K562 (cell line): ENCODE results near the gene DCAF11. TPM values are rescaled to one million over a fixed set of nuclear protein-coding genes. Genes with fewer than 3 reads are reported as not detected.

Source experiments
- BRD9 ChIP-seq: fragments of 450-650 bp; IDR thresholded peaks from 2 replicates; pipeline ENCODE4 v1.6.1; 2018; ENCODE audit warnings: low read depth; ENCODE audit not compliant: partially characterized antibody
- GTF2A2 ChIP-seq: IDR thresholded peaks from 2 replicates; pipeline ENCODE4 v1.6.1; 2016; ENCODE audit warnings: mild to moderate bottlenecking, missing genetic modification characterization, missing compliant biosample characterization
- ILF3 ChIP-seq: fragments of 450-650 bp; IDR thresholded peaks from 2 replicates; pipeline ENCODE4 v1.6.1; 2018; ENCODE audit warnings: antibody characterized with exemption, mild to moderate bottlenecking, moderate library complexity, borderline replicate concordance
- polyA plus RNA-seq, 8 experiments: library from polyadenylated mRNA; depleted of rRNA in 4 of 8; stranded (reverse) in 5 of 8; unstranded in 3 of 8; fragments of >200 nt; fragmentation: Nextera tagmentation in 2 of 8; fragmentation: Illumina TruSeq in 1 of 8; extraction: Ambion mirVana in 2 of 8; extraction: Trizol in 1 of 8; gene quantifications; 2 replicates each; pipeline versions ENCODE4 v1.2.1 to v1.2.3, GENCODE V29; 2011 to 2014; ENCODE audit warnings: inconsistent platforms in 1 of 8, missing spikeins in 1 of 8
- total RNA-seq, 7 experiments: library from RNA; depleted of rRNA in 6 of 7; stranded (reverse); fragments of >200 nt in 6 of 7; fragmentation: Illumina TruSeq in 2 of 7; extraction: Trizol in 2 of 7; gene quantifications; 2 replicates each; pipeline versions ENCODE4 v1.2.1 to v1.2.3, GENCODE V29; 2011 to 2021; ENCODE audit warnings: low replicate concordance in 1 of 7
- TF ChIP-seq, protein P1 (sequence below), 2 experiments: fragments of 200-800 bp in 1 of 2; sonication (Bioruptor generic) in 1 of 2; sonication (generic) in 1 of 2; formaldehyde crosslinking in 1 of 2; IDR thresholded peaks in 1 of 2; conservative IDR thresholded peaks in 1 of 2; 2 replicates each; pipeline versions ENCODE4 v1.5.0 to v1.6.1; 2016 to 2020; ENCODE audit warnings: missing compliant biosample characterization in 1 of 2, missing genetic modification characterization in 1 of 2, missing genetic modification reagents in 1 of 2
- TF ChIP-seq, protein P2 (sequence below): sonication (generic); formaldehyde crosslinking; IDR thresholded peaks from 2 replicates; pipeline ENCODE4 v1.8.0; 2022; ENCODE audit warnings: mild to moderate bottlenecking, missing genetic modification reagents

The DCAF11 gene
- total and polyA plus RNA-seq, 9 of the 15 experiments (the other 6 are each of a cell fraction or from before 2014, with no cell fraction given): 8.5 to 46.2 (median 36.4) TPM

DNA sequence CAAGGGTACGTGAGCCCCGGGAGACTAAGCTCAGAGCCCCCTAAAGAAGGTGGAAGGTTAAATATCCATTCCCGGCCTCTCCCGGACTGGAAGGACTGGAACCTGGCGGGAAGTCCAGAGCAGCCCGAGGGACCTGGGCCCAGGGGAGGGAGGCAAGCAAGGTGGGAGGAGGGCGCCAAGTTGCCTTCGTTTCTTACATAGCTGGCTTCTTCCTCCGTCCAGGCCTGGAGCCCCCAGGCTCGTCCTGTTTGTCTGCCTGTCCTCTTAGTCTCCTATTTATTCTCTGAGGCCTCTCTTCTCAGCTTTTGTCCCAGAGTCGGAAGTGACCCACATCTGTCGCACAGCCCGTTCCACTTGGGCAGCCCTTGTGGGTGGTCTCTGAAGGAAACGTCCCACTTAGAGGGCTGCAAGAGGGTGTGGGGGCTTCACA, 19.7 kb upstream of the DCAF11 start (continued):
- TF ChIP-seq, protein P1, sequence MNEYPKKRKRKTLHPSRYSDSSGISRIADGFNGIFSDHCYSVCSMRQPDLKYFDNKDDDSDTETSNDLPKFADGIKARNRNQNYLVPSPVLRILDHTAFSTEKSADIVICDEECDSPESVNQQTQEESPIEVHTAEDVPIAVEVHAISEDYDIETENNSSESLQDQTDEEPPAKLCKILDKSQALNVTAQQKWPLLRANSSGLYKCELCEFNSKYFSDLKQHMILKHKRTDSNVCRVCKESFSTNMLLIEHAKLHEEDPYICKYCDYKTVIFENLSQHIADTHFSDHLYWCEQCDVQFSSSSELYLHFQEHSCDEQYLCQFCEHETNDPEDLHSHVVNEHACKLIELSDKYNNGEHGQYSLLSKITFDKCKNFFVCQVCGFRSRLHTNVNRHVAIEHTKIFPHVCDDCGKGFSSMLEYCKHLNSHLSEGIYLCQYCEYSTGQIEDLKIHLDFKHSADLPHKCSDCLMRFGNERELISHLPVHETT (CRISPR knock-in tag; conservative IDR thresholded peaks at IDR 0.05 in 1 of 2, IDR thresholded peaks at IDR 0.05 in 1 of 2): 0 out of 4 replicates have a peak, but pooled peaks of 1 of the 2 experiments have one; percentile 1
- TF ChIP-seq, protein P2, sequence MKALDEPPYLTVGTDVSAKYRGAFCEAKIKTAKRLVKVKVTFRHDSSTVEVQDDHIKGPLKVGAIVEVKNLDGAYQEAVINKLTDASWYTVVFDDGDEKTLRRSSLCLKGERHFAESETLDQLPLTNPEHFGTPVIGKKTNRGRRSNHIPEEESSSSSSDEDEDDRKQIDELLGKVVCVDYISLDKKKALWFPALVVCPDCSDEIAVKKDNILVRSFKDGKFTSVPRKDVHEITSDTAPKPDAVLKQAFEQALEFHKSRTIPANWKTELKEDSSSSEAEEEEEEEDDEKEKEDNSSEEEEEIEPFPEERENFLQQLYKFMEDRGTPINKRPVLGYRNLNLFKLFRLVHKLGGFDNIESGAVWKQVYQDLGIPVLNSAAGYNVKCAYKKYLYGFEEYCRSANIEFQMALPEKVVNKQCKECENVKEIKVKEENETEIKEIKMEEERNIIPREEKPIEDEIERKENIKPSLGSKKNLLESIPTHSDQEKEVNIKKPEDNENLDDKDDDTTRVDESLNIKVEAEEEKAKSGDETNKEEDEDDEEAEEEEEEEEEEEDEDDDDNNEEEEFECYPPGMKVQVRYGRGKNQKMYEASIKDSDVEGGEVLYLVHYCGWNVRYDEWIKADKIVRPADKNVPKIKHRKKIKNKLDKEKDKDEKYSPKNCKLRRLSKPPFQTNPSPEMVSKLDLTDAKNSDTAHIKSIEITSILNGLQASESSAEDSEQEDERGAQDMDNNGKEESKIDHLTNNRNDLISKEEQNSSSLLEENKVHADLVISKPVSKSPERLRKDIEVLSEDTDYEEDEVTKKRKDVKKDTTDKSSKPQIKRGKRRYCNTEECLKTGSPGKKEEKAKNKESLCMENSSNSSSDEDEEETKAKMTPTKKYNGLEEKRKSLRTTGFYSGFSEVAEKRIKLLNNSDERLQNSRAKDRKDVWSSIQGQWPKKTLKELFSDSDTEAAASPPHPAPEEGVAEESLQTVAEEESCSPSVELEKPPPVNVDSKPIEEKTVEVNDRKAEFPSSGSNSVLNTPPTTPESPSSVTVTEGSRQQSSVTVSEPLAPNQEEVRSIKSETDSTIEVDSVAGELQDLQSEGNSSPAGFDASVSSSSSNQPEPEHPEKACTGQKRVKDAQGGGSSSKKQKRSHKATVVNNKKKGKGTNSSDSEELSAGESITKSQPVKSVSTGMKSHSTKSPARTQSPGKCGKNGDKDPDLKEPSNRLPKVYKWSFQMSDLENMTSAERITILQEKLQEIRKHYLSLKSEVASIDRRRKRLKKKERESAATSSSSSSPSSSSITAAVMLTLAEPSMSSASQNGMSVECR (CRISPR knock-in tag): 0 out of 2 replicates have a peak, but pooled peaks have one; percentile 14
- no peak for TF ChIP-seq BRD9
- TF ChIP-seq ILF3: 0 out of 2 replicates have a peak, but pooled peaks have one; percentile 23
- TF ChIP-seq GTF2A2 (tag): no peak
- TF ChIP-seq, all 486 proteins: peak for 6
